ENCODE results near the gene CCDC17.

The CCDC17 gene

GRCh38 chr1:45644661-45645060 lies 20.8 kb upstream of the CCDC17 start:
- H3K9me3 ChIP-seq (replicated peaks in 1 of 2; ENCODE audit: control insufficient read depth in 2 of 2, insufficient read depth in 1 of 2, low read depth in 1 of 2, low read length in 2 of 2), result peaks cover 0 to 2% of the 10 kb centered on the region in 2 donors
- WGBS, 2 donors (ENCODE audit: extremely low coverage in 2 of 2, insufficient read length in 2 of 2, insufficient replicate concordance in 1 of 2), result no CpG with 5 or more reads among the region's 2 CpGs
- no peak overlapping the region for H2BK120ac ChIP-seq (ENCODE audit: low read depth, low read length)
- no peak overlapping the region for H4K91ac ChIP-seq (ENCODE audit: low read depth, low read length, poor library complexity)
- peaks cover 33 to 93% of the 10 kb centered on the region in 2 donors for H3K36me3 ChIP-seq (replicated peaks in 1 of 2; ENCODE audit: control insufficient read depth in 2 of 2, insufficient read depth in 2 of 2, low read length in 2 of 2)
- H3K14ac ChIP-seq (ENCODE audit: low read length), result no peak overlapping the region
- H3K27ac ChIP-seq (replicated peaks; ENCODE audit: low read length), result no peak overlapping the region
- H3K18ac ChIP-seq (ENCODE audit: low read length), result no peak overlapping the region
- H3K79me1 ChIP-seq (ENCODE audit: low read depth, low read length), result peaks cover 8% of the 10 kb centered on the region
- no peak overlapping the region for H3K4me2 ChIP-seq (ENCODE audit: insufficient read depth, low read length, poor library complexity, severe bottlenecking)
- no peak overlapping the region for H2BK15ac ChIP-seq (ENCODE audit: low read length)
- H4K8ac ChIP-seq (ENCODE audit: low read depth, low read length), result no peak overlapping the region
- H2BK5ac ChIP-seq (ENCODE audit: low read length), result no peak overlapping the region
- no peak overlapping the region for H2AK5ac ChIP-seq (ENCODE audit: low read depth, low read length)
- no peak overlapping the region for H2BK12ac ChIP-seq (ENCODE audit: low read length)
- no peaks in the 10 kb centered on the region for H3K4me1 ChIP-seq (ENCODE audit: control insufficient read depth in 2 of 2, insufficient read depth in 1 of 2, low read depth in 1 of 2, low read length in 2 of 2)
- H3K9ac ChIP-seq (ENCODE audit: low read depth, low read length, poor library complexity), result no peak overlapping the region
- no peak overlapping the region for H2AFZ ChIP-seq (ENCODE audit: low read length)
- H3K4me3 ChIP-seq (ENCODE audit: low read length in 2 of 2), result no peak overlapping the region
- no peak overlapping the region for H3K23ac ChIP-seq (ENCODE audit: low read depth, low read length, poor library complexity)
- H3K27me3 ChIP-seq (ENCODE audit: control insufficient read depth in 3 of 3, insufficient read depth in 3 of 3, low read depth in 1 of 3, low read length in 3 of 3), result no peaks in the 10 kb centered on the region
- H3K4ac ChIP-seq (ENCODE audit: low read length), result no peak overlapping the region
- DNase-seq (ENCODE audit: low spot score), result no peak

GRCh38 chr1:45643978-45644377 lies 20.1 kb upstream of the CCDC17 start:
- peaks cover 37 to 93% of the 10 kb centered on the region in 2 donors for H3K36me3 ChIP-seq (replicated peaks in 1 of 2; ENCODE audit: control insufficient read depth in 2 of 2, insufficient read depth in 2 of 2, low read length in 2 of 2)
- H3K4me2 ChIP-seq (ENCODE audit: insufficient read depth, low read length, poor library complexity, severe bottlenecking), result no peak overlapping the region
- H2BK5ac ChIP-seq (ENCODE audit: low read length), result no peak overlapping the region

GRCh38 chr1:45643321-45643720 lies 19.5 kb upstream of the CCDC17 start:
- Histone ChIP-seq H3K4me1 (ENCODE audit: control insufficient read depth in 2 of 2, insufficient read depth in 1 of 2, low read depth in 1 of 2, low read length in 2 of 2) (no peaks in the 10 kb centered on the region), H3K27me3 (ENCODE audit: control insufficient read depth in 3 of 3, insufficient read depth in 3 of 3, low read depth in 1 of 3, low read length in 3 of 3) (no peaks in the 10 kb centered on the region), H3K23ac (ENCODE audit: low read depth, low read length, poor library complexity) (no peak overlapping the region), H3K36me3 (replicated peaks in 1 of 2; ENCODE audit: control insufficient read depth in 2 of 2, insufficient read depth in 2 of 2, low read length in 2 of 2) (peaks cover 37 to 93% of the 10 kb centered on the region in 2 donors), H3K18ac (ENCODE audit: low read length) (no peak overlapping the region), H2AK5ac (ENCODE audit: low read depth, low read length) (no peak overlapping the region), H2BK12ac (ENCODE audit: low read length) (no peak overlapping the region), H2BK15ac (ENCODE audit: low read length) (no peak overlapping the region), H4K8ac (ENCODE audit: low read depth, low read length) (no peak overlapping the region), H2BK120ac (ENCODE audit: low read depth, low read length) (no peak overlapping the region), H3K9me3 (replicated peaks in 1 of 2; ENCODE audit: control insufficient read depth in 2 of 2, insufficient read depth in 1 of 2, low read depth in 1 of 2, low read length in 2 of 2) (peaks cover 0 to 2% of the 10 kb centered on the region in 2 donors), H4K91ac (ENCODE audit: low read depth, low read length, poor library complexity) (no peak overlapping the region), H3K14ac (ENCODE audit: low read length) (no peak overlapping the region), H3K4ac (ENCODE audit: low read length) (no peak overlapping the region), H3K4me3 (ENCODE audit: low read length in 2 of 2) (no peak overlapping the region), H3K4me2 (ENCODE audit: insufficient read depth, low read length, poor library complexity, severe bottlenecking) (no peak overlapping the region), H3K27ac (replicated peaks; ENCODE audit: low read length) (no peak overlapping the region), H3K9ac (ENCODE audit: low read depth, low read length, poor library complexity) (no peak overlapping the region), H2AFZ (ENCODE audit: low read length) (no peak overlapping the region), H3K79me1 (ENCODE audit: low read depth, low read length) (peaks cover 8% of the 10 kb centered on the region), H2BK5ac (ENCODE audit: low read length) (no peak overlapping the region)
- no peak for DNase-seq (ENCODE audit: low spot score)
- WGBS, 2 donors (ENCODE audit: extremely low coverage in 2 of 2, insufficient read length in 2 of 2, insufficient replicate concordance in 1 of 2), result no CpG with 5 or more reads among the region's 5 CpGs

More at GRCh38 chr1:45643978-45644377, 20.1 kb upstream of the CCDC17 start:
- no peak overlapping the region for H2BK15ac ChIP-seq (ENCODE audit: low read length)
- peaks cover 8% of the 10 kb centered on the region for H3K79me1 ChIP-seq (ENCODE audit: low read depth, low read length)
- no peak overlapping the region for H3K18ac ChIP-seq (ENCODE audit: low read length)
- H3K27me3 ChIP-seq (ENCODE audit: control insufficient read depth in 3 of 3, insufficient read depth in 3 of 3, low read depth in 1 of 3, low read length in 3 of 3), result no peaks in the 10 kb centered on the region
- no peak overlapping the region for H3K4me3 ChIP-seq (ENCODE audit: low read length in 2 of 2)
- H3K4me1 ChIP-seq (ENCODE audit: control insufficient read depth in 2 of 2, insufficient read depth in 1 of 2, low read depth in 1 of 2, low read length in 2 of 2), result no peaks in the 10 kb centered on the region
- no peak overlapping the region for H2AFZ ChIP-seq (ENCODE audit: low read length)
- no peak overlapping the region for H4K8ac ChIP-seq (ENCODE audit: low read depth, low read length)
- no peak overlapping the region for H3K9ac ChIP-seq (ENCODE audit: low read depth, low read length, poor library complexity)
- H2BK12ac ChIP-seq (ENCODE audit: low read length), result no peak overlapping the region
- no peak overlapping the region for H3K27ac ChIP-seq (replicated peaks; ENCODE audit: low read length)
- no peak overlapping the region for H4K91ac ChIP-seq (ENCODE audit: low read depth, low read length, poor library complexity)
- no peak overlapping the region for H3K14ac ChIP-seq (ENCODE audit: low read length)
- no peak for DNase-seq (ENCODE audit: low spot score)
- H3K9me3 ChIP-seq (replicated peaks in 1 of 2; ENCODE audit: control insufficient read depth in 2 of 2, insufficient read depth in 1 of 2, low read depth in 1 of 2, low read length in 2 of 2), result peaks cover 0 to 2% of the 10 kb centered on the region in 2 donors
- no peak overlapping the region for H2BK120ac ChIP-seq (ENCODE audit: low read depth, low read length)
- no peak overlapping the region for H3K23ac ChIP-seq (ENCODE audit: low read depth, low read length, poor library complexity)
- no peak overlapping the region for H2AK5ac ChIP-seq (ENCODE audit: low read depth, low read length)
- H3K4ac ChIP-seq (ENCODE audit: low read length), result no peak overlapping the region

- Histone ChIP-seq H3K14ac (ENCODE audit: low read length) (no peak overlapping the region), H3K9me3 (replicated peaks in 1 of 2; ENCODE audit: control insufficient read depth in 2 of 2, insufficient read depth in 1 of 2, low read depth in 1 of 2, low read length in 2 of 2) (no peaks in the 10 kb centered on the region), H3K4me2 (ENCODE audit: insufficient read depth, low read length, poor library complexity, severe bottlenecking) (no peak overlapping the region), H3K4me3 (ENCODE audit: low read length in 2 of 2) (no peak overlapping the region), H2BK12ac (ENCODE audit: low read length) (no peak overlapping the region), H2BK15ac (ENCODE audit: low read length) (no peak overlapping the region), H4K8ac (ENCODE audit: low read depth, low read length) (no peak overlapping the region), H3K23ac (ENCODE audit: low read depth, low read length, poor library complexity) (no peak overlapping the region), H3K36me3 (replicated peaks in 1 of 2; ENCODE audit: control insufficient read depth in 2 of 2, insufficient read depth in 2 of 2, low read length in 2 of 2) (peaks cover 30 to 100% of the 10 kb centered on the region in 2 donors), H2BK5ac (ENCODE audit: low read length) (no peak overlapping the region), H3K4me1 (ENCODE audit: control insufficient read depth in 2 of 2, insufficient read depth in 1 of 2, low read depth in 1 of 2, low read length in 2 of 2) (no peaks in the 10 kb centered on the region), H3K27me3 (ENCODE audit: control insufficient read depth in 3 of 3, insufficient read depth in 3 of 3, low read depth in 1 of 3, low read length in 3 of 3) (no peaks in the 10 kb centered on the region), H4K91ac (ENCODE audit: low read depth, low read length, poor library complexity) (no peak overlapping the region), H3K79me1 (ENCODE audit: low read depth, low read length) (peaks cover 5% of the 10 kb centered on the region), H3K4ac (ENCODE audit: low read length) (no peak overlapping the region), H2BK120ac (ENCODE audit: low read depth, low read length) (no peak overlapping the region), H2AK5ac (ENCODE audit: low read depth, low read length) (no peak overlapping the region), H3K18ac (ENCODE audit: low read length) (no peak overlapping the region), H3K9ac (ENCODE audit: low read depth, low read length, poor library complexity) (no peak overlapping the region), H2AFZ (ENCODE audit: low read length) (no peak overlapping the region), H3K27ac (replicated peaks; ENCODE audit: low read length) (no peak overlapping the region)
- no peak for DNase-seq (ENCODE audit: low spot score)
- no CpG with 5 or more reads among the region's 1 CpG for WGBS, 2 donors (ENCODE audit: extremely low coverage in 2 of 2, insufficient read length in 2 of 2, insufficient replicate concordance in 1 of 2)
Measured at GRCh38 chr1:45640293-45640692, 16.4 kb upstream of the CCDC17 start.
